DMS53 (cell line): Measurements from ENCODE around the gene STATH.
"Not testable (repeated sequence)": the region's sequence is repeated elsewhere in the genome, so short reads cannot be mapped to it uniquely, and the experiment has no call there.

Experiments
- DNase-seq: peaks from one replicate; lab custom pipeline; 2025; lab: John Stamatoyannopoulos, UW

STATH gene, protein sequence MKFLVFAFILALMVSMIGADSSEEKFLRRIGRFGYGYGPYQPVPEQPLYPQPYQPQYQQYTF

GRCh38 chr4:69995526-69996016 lies at the start of gene STATH:
Gene STATH, plus strand, starts transcription at chr4:69995966. Its CDS starts 2,472 bp downstream, at chr4:69998438.
- peak; percentile 28 for DNase-seq

- DNase-seq, result no peak
Observed at GRCh38 chr4:69951602-69952001, 44.2 kb upstream of the STATH start.

DNA sequence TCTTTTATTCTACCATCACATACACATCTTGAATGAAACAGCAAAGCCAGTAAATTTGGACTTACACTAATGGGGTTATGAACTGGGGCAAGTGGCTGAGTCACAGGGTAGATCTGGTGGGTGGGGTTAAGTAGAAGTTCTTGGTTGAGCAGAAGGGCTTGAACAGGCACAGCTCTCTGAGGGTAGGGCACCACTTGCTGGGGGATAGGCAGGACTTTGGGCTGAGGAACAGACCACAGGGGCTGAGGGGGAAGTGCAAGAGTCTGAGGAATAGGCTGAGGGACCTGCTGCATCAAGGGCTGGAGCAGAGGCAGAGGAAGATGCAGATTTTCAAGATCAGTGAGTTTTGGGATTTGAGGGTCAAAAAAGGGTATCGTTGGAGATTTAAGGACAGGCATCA lies 38.6 kb upstream of the STATH start:
- no peak for DNase-seq

GRCh38 chr4:69965628-69966027 lies 30.1 kb upstream of the STATH start, which contains the start of gene CSN2:
Gene CSN2, minus strand, starts transcription at chr4:69965728. Its CDS starts 4,733 bp downstream, at chr4:69960995.
- no peak for DNase-seq

DNA sequence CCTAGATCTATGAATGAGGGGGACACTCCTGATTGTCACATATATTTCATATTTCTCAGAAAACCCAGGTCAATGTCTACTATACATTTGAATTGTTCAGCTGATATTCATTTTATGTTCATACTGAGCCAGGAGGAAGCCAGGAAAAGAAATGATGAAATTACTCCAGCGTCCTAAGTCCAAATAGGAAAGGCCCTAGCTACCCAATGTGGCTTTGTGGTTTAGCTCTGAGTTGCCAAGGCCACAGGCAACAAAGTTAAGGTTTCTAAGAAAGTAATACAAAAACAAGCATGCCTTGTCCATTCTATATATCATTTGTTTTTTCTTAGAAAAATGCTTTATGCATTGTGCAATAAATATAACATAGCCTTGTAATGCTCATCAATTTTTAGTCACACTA lies 25.7 kb upstream of the STATH start:
- DNase-seq, result no peak

- DNase-seq, result no peak
Observed at GRCh38 chr4:69974631-69975030, 21.1 kb upstream of the STATH start.

- no peak for DNase-seq
Observed at GRCh38 chr4:69977582-69977981, 18.2 kb upstream of the STATH start.

- peak; percentile 89 for DNase-seq
Observed at GRCh38 chr4:69984030-69984443, 11.7 kb upstream of the STATH start.

GRCh38 chr4:69986663-69987062 lies 9.1 kb upstream of the STATH start:
- DNase-seq, result no peak

DNA sequence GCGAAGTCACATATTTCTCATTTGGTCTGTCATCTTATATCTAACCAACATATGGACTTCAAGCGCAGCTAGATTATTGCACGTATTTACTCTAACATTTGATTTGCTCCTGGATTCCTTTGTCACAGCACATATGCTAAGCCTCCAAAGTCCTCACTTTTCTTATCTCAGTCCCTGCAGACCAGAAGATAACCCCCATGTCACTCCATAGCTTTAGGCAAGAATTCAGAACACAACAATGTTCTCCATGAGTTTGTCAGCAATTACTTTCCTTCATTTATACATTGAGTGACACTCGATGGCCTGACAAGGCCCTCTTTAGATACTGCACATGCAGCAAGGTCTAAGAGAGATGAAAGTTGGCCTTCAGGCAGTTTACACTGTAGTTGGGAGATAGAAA lies 4.8 kb upstream of the STATH start:
- no peak for DNase-seq

DNA sequence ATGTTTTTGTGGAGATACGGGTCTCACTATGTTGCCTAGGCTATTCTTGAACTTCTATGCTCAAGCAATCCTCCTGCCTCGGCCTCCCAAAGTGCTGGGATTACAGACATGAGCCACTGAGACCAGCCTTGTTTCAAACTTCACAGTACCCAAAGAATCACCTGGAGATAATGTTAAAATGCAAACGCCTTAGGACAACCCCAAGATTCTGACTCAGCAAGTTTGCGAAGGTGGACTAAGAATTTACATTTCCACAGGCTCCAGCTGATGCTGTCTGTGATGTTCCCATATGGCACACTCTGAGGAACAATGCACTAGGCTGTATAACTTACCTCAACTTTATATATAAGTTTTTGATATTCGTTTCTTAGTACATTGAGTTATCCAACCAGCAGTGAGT lies 984 bp upstream of the STATH start:
- no peak for DNase-seq

- peak; percentile 7 for DNase-seq
Observed at GRCh38 chr4:69999420-69999819, 3.7 kb downstream of the STATH start.

- no peak for DNase-seq
Observed at GRCh38 chr4:70000711-70001110, 4.9 kb downstream of the STATH start.

- DNase-seq, result no peak
Observed at GRCh38 chr4:70002507-70002906, 6.7 kb downstream of the STATH start.

DNA sequence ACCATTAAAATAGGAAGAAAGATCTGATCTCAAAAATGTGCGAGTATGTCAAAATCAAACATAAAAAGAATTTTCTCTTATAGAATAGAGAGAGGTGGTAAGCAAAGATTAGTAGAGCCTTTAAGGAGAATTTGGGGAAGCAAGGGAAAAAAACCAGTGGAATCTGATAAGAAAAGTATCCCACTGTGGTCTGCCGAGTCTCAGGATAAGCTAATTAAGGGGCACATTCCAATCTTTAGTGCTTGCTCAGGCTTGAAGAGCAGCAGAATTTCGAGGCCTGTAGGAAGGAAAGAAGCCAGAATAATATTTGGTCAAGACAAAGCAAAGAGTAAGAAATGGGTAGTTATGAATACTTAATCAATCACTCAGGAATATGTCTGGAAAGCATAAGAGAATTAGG lies 13.0 kb downstream of the STATH start:
- no peak for DNase-seq

GRCh38 chr4:70019006-70019405 lies 23.2 kb downstream of the STATH start:
- not testable (repeated sequence) for DNase-seq

- DNase-seq, result no peak
Observed at GRCh38 chr4:70023218-70023617, 27.5 kb downstream of the STATH start.

DNA sequence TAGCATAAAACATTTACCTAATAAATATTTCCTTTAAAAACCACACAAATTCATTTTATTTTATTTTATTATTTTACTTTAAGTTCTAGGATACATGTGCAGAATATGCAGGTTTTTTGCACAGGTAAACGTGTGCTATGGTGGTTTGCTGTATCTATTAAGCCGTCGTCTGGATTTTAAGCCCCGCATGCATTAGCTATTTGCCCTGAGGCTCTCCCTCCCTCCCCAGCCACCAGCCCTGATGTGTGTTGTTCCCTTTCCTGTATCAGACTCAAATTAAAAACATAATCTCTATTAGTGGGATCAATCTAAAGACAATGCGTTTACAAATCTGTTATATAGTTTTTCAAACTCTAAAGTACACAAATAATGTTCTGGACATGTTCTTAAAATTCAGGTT lies 31.2 kb downstream of the STATH start:
- DNase-seq, result no peak

DNA sequence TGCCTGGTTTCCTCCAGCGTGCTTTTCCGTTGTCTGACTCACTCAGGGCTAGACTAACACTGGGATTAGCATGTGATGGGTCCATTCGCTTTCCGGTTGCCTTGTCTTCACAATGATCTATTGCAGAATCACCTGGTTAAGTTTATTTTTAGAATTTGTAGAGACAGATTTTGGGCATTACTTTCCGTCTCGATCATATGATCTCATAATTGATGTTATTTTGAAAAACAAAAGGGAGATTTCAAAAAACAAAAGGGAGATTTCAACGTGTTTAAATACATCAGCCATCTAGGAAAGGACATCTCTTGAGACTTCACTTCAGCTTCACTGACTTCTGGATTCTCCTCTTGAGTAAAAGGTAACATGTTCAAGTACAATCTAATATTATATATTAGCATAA lies 32.4 kb downstream of the STATH start, which contains the start of gene HTN3:
Gene HTN3, plus strand, starts transcription at position 301 of the 400 bp plus-strand sequence. CDS start 2,282 bp downstream, outside the sequence.
- not testable (repeated sequence) for DNase-seq

GRCh38 chr4:70037559-70037958 lies 41.8 kb downstream of the STATH start:
- not testable (repeated sequence) for DNase-seq

- not testable (repeated sequence) for DNase-seq
Observed at GRCh38 chr4:70039928-70040327, 44.2 kb downstream of the STATH start.

DNA sequence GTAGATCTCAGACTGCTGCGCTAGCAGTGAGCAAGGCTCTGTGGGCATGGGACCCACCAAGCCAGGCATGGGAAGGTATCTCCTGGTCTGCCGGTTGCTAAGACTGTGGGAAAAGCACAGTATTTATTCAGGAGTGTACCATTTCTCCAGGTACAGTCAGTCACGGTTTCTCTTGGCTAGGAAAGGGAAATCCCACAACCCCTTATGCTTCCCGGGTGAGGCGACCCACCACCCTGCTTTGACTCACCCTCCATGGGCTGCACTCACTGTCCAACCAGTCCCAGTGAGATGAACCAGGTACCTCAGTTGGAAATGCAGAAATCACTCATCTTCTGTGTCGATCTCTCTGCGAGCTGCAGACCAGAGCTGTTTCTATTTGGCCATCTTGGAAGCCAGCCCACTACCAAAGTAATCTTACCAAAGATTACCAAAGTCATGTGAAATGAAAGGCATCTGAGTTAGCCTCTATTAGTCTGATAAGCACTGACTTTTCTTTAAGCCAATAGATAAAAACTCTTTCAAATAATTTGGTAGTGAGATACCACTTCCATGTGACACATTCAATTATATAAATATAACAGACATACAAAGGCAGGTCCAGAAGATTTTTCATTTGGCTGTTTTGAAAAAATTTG lies 46.0 kb downstream of the STATH start:
- DNase-seq, result no peak

DNA sequence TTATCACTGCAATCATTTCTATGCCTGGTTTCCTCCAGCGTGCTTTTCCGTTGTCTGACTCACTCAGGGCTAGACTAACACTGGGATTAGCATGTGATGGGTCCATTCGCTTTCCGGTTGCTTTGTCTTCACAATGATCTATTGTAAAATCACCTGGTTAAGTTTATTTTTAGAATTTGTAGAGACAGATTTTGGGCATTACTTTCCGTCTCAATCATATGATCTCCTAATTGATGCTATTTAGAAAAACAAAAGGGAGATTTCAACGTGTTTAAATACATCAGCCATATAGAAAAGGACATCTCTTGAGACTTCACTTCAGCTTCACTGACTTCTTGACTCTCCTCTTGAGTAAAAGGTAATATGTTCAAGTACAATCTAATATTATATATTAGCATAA lies 54.4 kb downstream of the STATH start, which contains the start of gene HTN1:
Gene HTN1, plus strand, starts transcription at position 301 of the 400 bp plus-strand sequence. CDS start 2,639 bp downstream, outside the sequence.
- DNase-seq, result not testable (repeated sequence)
